CD4-positive, alpha-beta T cell treated with Interferon alpha-2 for 1 hour (primary cell): ENCODE results near the gene PES1.
"Not testable (repeated sequence)": the region's sequence is repeated elsewhere in the genome, so short reads cannot be mapped to it uniquely, and the experiment has no call there.

Experiments
- DNase-seq, 2 donors: peaks; one replicate each; pipeline ENCODE4 v3.0.0-alpha.2; 2020 to 2022

PES1 gene

GRCh38 chr22:30574095-30574981 lies 17.4 kb downstream of the PES1 start, which contains the start of gene GAL3ST1:
TSS of gene GAL3ST1 (minus strand) at chr22:30574665. CDS start at chr22:30557392, 17,273 bp downstream.
- no peak for DNase-seq

GRCh38 chr22:30573594-30574094 lies 18.1 kb downstream of the PES1 start:
- no peak for DNase-seq

- DNase-seq, result no peak
Measured at GRCh38 chr22:30572840-30573593, 18.7 kb downstream of the PES1 start.

GRCh38 chr22:30572210-30572609 lies 19.5 kb downstream of the PES1 start:
- no peak for DNase-seq

GRCh38 chr22:30569674-30570202 lies 22.0 kb downstream of the PES1 start:
- DNase-seq, result no peak

GRCh38 chr22:30568137-30568805 lies 23.4 kb downstream of the PES1 start:
- no peak for DNase-seq

- not testable (repeated sequence) for DNase-seq
Measured at GRCh38 chr22:30567277-30567676, 24.4 kb downstream of the PES1 start.

- DNase-seq, result no peak
Measured at GRCh38 chr22:30566125-30566524, 25.6 kb downstream of the PES1 start.

GRCh38 chr22:30565341-30565740 lies 26.4 kb downstream of the PES1 start:
- DNase-seq, result no peak

GRCh38 chr22:30564761-30565119 lies 27.0 kb downstream of the PES1 start:
- no peak for DNase-seq

- no peak for DNase-seq
Measured at GRCh38 chr22:30564045-30564760, 27.5 kb downstream of the PES1 start.

GRCh38 chr22:30562366-30562765 lies 29.3 kb downstream of the PES1 start:
- DNase-seq, result no peak

- DNase-seq, result no peak
Measured at GRCh38 chr22:30561402-30562189, 30.1 kb downstream of the PES1 start.

- not testable (repeated sequence) for DNase-seq
Measured at GRCh38 chr22:30560643-30561202, 31.0 kb downstream of the PES1 start.

- DNase-seq, result no peak
Measured at GRCh38 chr22:30559889-30560288, 31.8 kb downstream of the PES1 start.

GRCh38 chr22:30557243-30557642 lies 34.5 kb downstream of the PES1 start:
- no peak for DNase-seq

- no peak for DNase-seq
Measured at GRCh38 chr22:30556388-30556787, 35.3 kb downstream of the PES1 start.

- DNase-seq, result no peak
Measured at GRCh38 chr22:30555282-30556210, 36.2 kb downstream of the PES1 start.

- no peak for DNase-seq
Measured at GRCh38 chr22:30553971-30554370, 37.7 kb downstream of the PES1 start.

GRCh38 chr22:30552719-30553118 lies 39.0 kb downstream of the PES1 start:
- no peak for DNase-seq
